Esophagus muscularis mucosa (tissue), 3 donors: ENCODE data around the gene FGFRL1.

ENCODE experiments used
- CTCF ChIP-seq, 3 experiments: fragments of 200-600 bp in 2 of 3; fragments of 450-650 bp in 1 of 3; sonication (generic) in 2 of 3; IDR thresholded peaks; one replicate each; pipeline ENCODE4 v1.5.1; 2017 to 2019; ENCODE audit warnings: antibody characterized with exemption in 3 of 3, mild to moderate bottlenecking in 2 of 3, moderate library complexity in 1 of 3
- POLR2A ChIP-seq: fragments of 450-650 bp; IDR thresholded peaks from one replicate; pipeline ENCODE4 v1.6.1; 2017; ENCODE audit warnings: antibody characterized with exemption, moderate library complexity, mild to moderate bottlenecking, low read depth

- TF ChIP-seq CTCF (IDR thresholded peaks at IDR 0.05) (no peak), POLR2A (no peak)
Measured at GRCh38 chr4:1044469-1045192, 33.2 kb downstream of the FGFRL1 start.
